Pancreas (tissue), 10 donors: ENCODE data around the gene GBF1. TPM values are rescaled to one million over a fixed set of nuclear protein-coding genes. Genes with fewer than 3 reads are reported as not detected.

Experiments used
- ATAC-seq, 4 donors: fragments of 200-7000 bp; cut with Tn5 transposase; one replicate each; pipeline versions ENCODE4 v1.8.0 to v1.9.1; 2020; ENCODE audit warnings: mild to moderate bottlenecking in 4 of 4, moderate library complexity in 4 of 4
- DNase-seq, 6 donors: peaks; one replicate each; pipeline ENCODE4 v3.0.0-alpha.2; 2020
- FAIRE-seq: peaks from 2 replicates; lab custom pipeline; 2012; peaks lifted over from hg19 to GRCh38; lab: Jason Lieb, UNC
- H3K27ac ChIP-seq, 4 donors: fragments of 200-600 bp; sonication (generic); 1 replicate in 3 of 4; 2 replicates in 1 of 4; pipeline versions ENCODE4 v1.5.0 to v1.8.0; 2020
- H3K27me3 ChIP-seq, 4 donors: fragments of 200-600 bp; one replicate each; pipeline ENCODE4 v1.8.0; 2021
- H3K36me3 ChIP-seq, 3 donors: fragments of 200-600 bp; sonication (generic) in 1 of 3; one replicate each; pipeline versions ENCODE4 v1.5.0 to v1.8.0; 2020 to 2021
- H3K4me1 ChIP-seq, 3 donors: fragments of 200-600 bp; one replicate each; pipeline ENCODE4 v1.8.0; 2021
- H3K4me3 ChIP-seq, 4 donors: fragments of 200-600 bp; sonication (generic) in 2 of 4; one replicate each; pipeline versions ENCODE4 v1.5.0 to v1.8.0; 2020 to 2021
- H3K9me3 ChIP-seq, 4 donors: fragments of 200-600 bp; one replicate each; pipeline ENCODE4 v1.8.0; 2021
- WGBS, 2 donors: extraction: QIAGEN DNeasy Blood & Tissue Kit; methylation state at CpG; one replicate each; pipeline ENCODE4 v1.1.7; 2013; 5-methylcytosine and 5-hydroxymethylcytosine counted together
- intact Hi-C, 3 donors: fragments of 100-400 bp; cut with DNase I; formaldehyde crosslinking; loops; one replicate each; pipeline versions ENCODE4 v1.11.1 to v1.14.2; 2022
- polyA plus RNA-seq, 2 donors: library from polyadenylated mRNA; stranded (reverse); fragments of 200-250 nt; gene quantifications; one replicate each; pipeline ENCODE4 v1.2.3, GENCODE V29; 2013
- total RNA-seq, 6 donors: library from RNA; stranded (reverse); fragmentation: NEBNext Ultra II Directional in 4 of 6; extraction: Animal tissue kit (Norgen Biotek cat#: 25700) in 4 of 6; gene quantifications; one replicate each; pipeline versions ENCODE4 v1.2.1 to v1.2.4, GENCODE V29; 2021 to 2023
- TF ChIP-seq, protein P1 (sequence below), 4 donors: fragments of 200-600 bp; sonication (generic) in 3 of 4; IDR thresholded peaks; one replicate each; pipeline versions ENCODE4 v1.5.0 to v1.8.0; 2021; ENCODE audit warnings: antibody characterized with exemption in 4 of 4
- donor health status: healthy with polysubstance abuse.
- donor health status: DM: no; HTN: no; CAD: no; lungs with moderate emphysema.
- donor health status: DM: no; HTN: no; CAD: no.
- donor health status: control.
- donor health status: control.
- donor health status: Bipolar disorder and iron deficiency.
- donor health status: DM: yes; HTN: yes; CAD: no.
- donor health status: DM: no; HTN: no; CAD: no.
- donor health status: DM: no; HTN: no; CAD: no.
- donor health status: DM: yes; HTN: yes; CAD: no.

GBF1 gene
- total and polyA plus RNA-seq, 8 donors = 14.9 to 27.6 (median 18.2) TPM

GRCh38 chr10:102289840-102290239, 44.5 kb downstream of the GBF1 start:
- FAIRE-seq (no peak), DNase-seq (no peak), ATAC-seq (no peak)
- H3K9me3 ChIP-seq = no peaks in the 10 kb centered on the region
- intact Hi-C loops = loop anchor here in 1 of 3 donors (10.0 kb wide), 1 partner anchor 55 kb away; no protein-coding TSS in a partner anchor
- no peaks in the 10 kb centered on the region for H3K36me3 ChIP-seq
- H3K4me3 ChIP-seq = no peak overlapping the region
- peaks cover 0 to 3% (median 0%) of the 10 kb centered on the region in 3 donors for H3K4me1 ChIP-seq
- no peak overlapping the region for H3K27ac ChIP-seq
- TF ChIP-seq, protein P1, sequence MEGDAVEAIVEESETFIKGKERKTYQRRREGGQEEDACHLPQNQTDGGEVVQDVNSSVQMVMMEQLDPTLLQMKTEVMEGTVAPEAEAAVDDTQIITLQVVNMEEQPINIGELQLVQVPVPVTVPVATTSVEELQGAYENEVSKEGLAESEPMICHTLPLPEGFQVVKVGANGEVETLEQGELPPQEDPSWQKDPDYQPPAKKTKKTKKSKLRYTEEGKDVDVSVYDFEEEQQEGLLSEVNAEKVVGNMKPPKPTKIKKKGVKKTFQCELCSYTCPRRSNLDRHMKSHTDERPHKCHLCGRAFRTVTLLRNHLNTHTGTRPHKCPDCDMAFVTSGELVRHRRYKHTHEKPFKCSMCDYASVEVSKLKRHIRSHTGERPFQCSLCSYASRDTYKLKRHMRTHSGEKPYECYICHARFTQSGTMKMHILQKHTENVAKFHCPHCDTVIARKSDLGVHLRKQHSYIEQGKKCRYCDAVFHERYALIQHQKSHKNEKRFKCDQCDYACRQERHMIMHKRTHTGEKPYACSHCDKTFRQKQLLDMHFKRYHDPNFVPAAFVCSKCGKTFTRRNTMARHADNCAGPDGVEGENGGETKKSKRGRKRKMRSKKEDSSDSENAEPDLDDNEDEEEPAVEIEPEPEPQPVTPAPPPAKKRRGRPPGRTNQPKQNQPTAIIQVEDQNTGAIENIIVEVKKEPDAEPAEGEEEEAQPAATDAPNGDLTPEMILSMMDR (IDR thresholded peaks at IDR 0.05) = no peak
- 93 to 98% methylated on average over 3 of the region's 3 CpGs for WGBS, 2 donors
- no peaks in the 10 kb centered on the region for H3K27me3 ChIP-seq

- Histone ChIP-seq H3K4me3 (no peak overlapping the region), H3K27ac (no peak overlapping the region), H3K9me3 (no peaks in the 10 kb centered on the region), H3K36me3 (no peaks in the 10 kb centered on the region), H3K27me3 (no peaks in the 10 kb centered on the region), H3K4me1 (peaks cover 0 to 7% (median 0%) of the 10 kb centered on the region in 3 donors)
- DNase-seq = no peak
- TF ChIP-seq, protein P1 (IDR thresholded peaks at IDR 0.05) = no peak
- peak in 1 of 4 donors; percentile 42 for ATAC-seq
- no peak for FAIRE-seq
- 73 to 75% methylated on average over 4 of the region's 4 CpGs for WGBS, 2 donors
- intact Hi-C loops = no loop called here
Measured at GRCh38 chr10:102291221-102291905, 46.0 kb downstream of the GBF1 start.

- DNase-seq (no peak), FAIRE-seq (no peak), ATAC-seq (no peak)
- Histone ChIP-seq H3K4me1 (peaks cover 0 to 7% (median 0%) of the 10 kb centered on the region in 3 donors), H3K27ac (no peak overlapping the region), H3K4me3 (no peak overlapping the region), H3K9me3 (no peaks in the 10 kb centered on the region), H3K36me3 (no peaks in the 10 kb centered on the region), H3K27me3 (no peaks in the 10 kb centered on the region)
- intact Hi-C loops = no loop called here
- TF ChIP-seq, protein P1 (IDR thresholded peaks at IDR 0.05) = no peak
- WGBS, 2 donors = 69 to 82% methylated on average over 1 of the region's 1 CpG
Measured at GRCh38 chr10:102297101-102297500, 51.8 kb downstream of the GBF1 start.

DNA sequence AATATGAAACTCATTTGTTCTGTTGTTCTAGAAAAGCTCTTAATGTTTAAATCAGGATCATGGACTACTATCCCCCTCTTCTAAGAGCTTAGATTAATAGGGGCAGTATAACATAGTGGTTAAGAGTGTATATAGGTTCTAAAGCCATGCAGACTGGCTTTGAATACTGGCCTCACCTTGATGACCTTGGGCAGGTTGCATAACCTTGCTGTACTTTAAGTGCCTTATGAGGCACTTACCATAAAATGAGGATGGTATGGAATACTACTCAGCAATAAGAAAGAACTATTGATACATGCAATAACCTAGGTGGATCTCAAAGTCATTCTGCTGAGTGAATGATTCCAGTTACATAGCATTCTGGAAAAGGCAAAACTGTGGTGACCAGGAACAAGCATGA, 53.6 kb downstream of the GBF1 start:
- Histone ChIP-seq H3K27ac (no peak overlapping the region), H3K4me1 (peaks cover 0 to 7% (median 0%) of the 10 kb centered on the region in 3 donors), H3K4me3 (no peak overlapping the region), H3K27me3 (no peaks in the 10 kb centered on the region), H3K36me3 (no peaks in the 10 kb centered on the region), H3K9me3 (no peaks in the 10 kb centered on the region)
- intact Hi-C loops = no loop called here
- no peak for DNase-seq
- FAIRE-seq = no peak
- TF ChIP-seq, protein P1 (IDR thresholded peaks at IDR 0.05) = no peak
- ATAC-seq = peak in 1 of 4 donors; percentile 36

DNA sequence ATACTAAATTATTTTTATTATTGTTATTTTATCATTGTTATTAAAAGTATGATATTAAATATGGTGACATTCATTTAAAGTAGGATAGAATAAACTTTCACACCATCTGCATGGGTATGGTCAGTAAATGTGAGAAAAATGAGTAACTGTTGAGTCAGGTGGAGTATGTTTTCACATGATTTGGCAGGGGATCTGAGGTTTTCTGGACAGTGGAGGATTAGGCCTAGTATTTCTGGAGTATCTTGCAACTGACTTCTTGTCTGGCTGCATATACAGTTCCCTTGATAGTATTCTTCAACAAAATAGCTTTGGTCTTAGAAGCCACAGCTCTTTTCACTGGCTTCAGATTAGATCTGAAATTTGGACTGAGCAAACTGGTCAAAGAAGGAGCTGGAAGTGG, 54.5 kb downstream of the GBF1 start:
- intact Hi-C loops = no loop called here

More for the DNA sequence above, 54.5 kb downstream of the GBF1 start:
- FAIRE-seq (no peak), DNase-seq (no peak), ATAC-seq (peak in 3 of 4 donors; percentile 30 to 38 (median 30))
- Histone ChIP-seq H3K36me3 (no peaks in the 10 kb centered on the region), H3K27ac (peak overlapping the region in 1 of 4 donors; percentile 24), H3K9me3 (no peaks in the 10 kb centered on the region), H3K27me3 (no peaks in the 10 kb centered on the region), H3K4me1 (peaks cover 0 to 4% (median 0%) of the 10 kb centered on the region in 3 donors), H3K4me3 (no peak overlapping the region)
- TF ChIP-seq, protein P1 (IDR thresholded peaks at IDR 0.05) = no peak
